MM.1S (cell line): ENCODE measurements around the gene NTRK1.

Experiments
- CTCF ChIP-seq: fragments of 300-600 bp; sonication (generic); IDR thresholded peaks from 2 replicates; pipeline ENCODE4 v1.5.1; 2016; ENCODE audit warnings: antibody characterized with exemption, low read length, mixed read lengths
- EZH2 ChIP-seq: fragments of 300-600 bp; sonication (generic); optimal IDR thresholded peaks from 2 replicates; pipeline ENCODE3; 2017; ENCODE audit warnings: low read depth, mild to moderate bottlenecking, antibody characterized with exemption, low read length, mixed read lengths

GRCh38 chr1:156912861-156913808 lies 52.5 kb downstream of the NTRK1 start:
- no peak for TF ChIP-seq EZH2
- no peak for TF ChIP-seq CTCF
